IMR-90 (cell line): ENCODE data around the gene DNAAF3. TPM values are rescaled to one million over a fixed set of nuclear protein-coding genes. Genes with fewer than 3 reads are reported as not detected.

Experiments used
- ATAC-seq: fragments of 200-7000 bp; cut with Tn5 transposase; 2 replicates; pipeline ENCODE4 v1.9.1; 2020; ENCODE audit warnings: low read depth, mild to moderate bottlenecking, moderate library complexity
- BruUV-seq: library from RNA; stranded (reverse); fragments of 400-500 nt; replicated peaks from 2 replicates; lab custom pipeline; 2021; lab: Mats Ljungman, UMichigan
- CTCF ChIA-PET: fragments of 300-600 bp; formaldehyde crosslinking; extraction: SDS; loops from one replicate; lab custom pipeline; 2021; ENCODE audit warnings: antibody characterized with exemption; lab: Yijun Ruan, JAX
- POLR2A ChIA-PET: fragments of 300-600 bp; sonication (Branson Sonifier 250); formaldehyde crosslinking; loops from one replicate; lab custom pipeline; 2022; ENCODE audit warnings: antibody characterized with exemption; ENCODE audit not compliant: unreplicated experiment; lab: Charles Lee
- DNase-seq: peaks from one replicate; pipeline ENCODE4 v3.0.0; 2013
- H2AFZ ChIP-seq: replicated peaks from 2 replicates; pipeline ENCODE3; 2013; ENCODE audit warnings: low read length, mild to moderate bottlenecking; ENCODE audit not compliant: poor library complexity
- H2AK5ac ChIP-seq: 2 replicates; pipeline ENCODE4 v1.6.1; 2013; ENCODE audit warnings: low read depth, low read length, inconsistent platforms
- H2AK9ac ChIP-seq: replicated peaks from 2 replicates; pipeline ENCODE3; 2013; ENCODE audit warnings: mild to moderate bottlenecking, low read depth, low read length, moderate library complexity; ENCODE audit not compliant: poor library complexity
- H2BK120ac ChIP-seq: 2 replicates; pipeline ENCODE4 v1.6.1; 2013; ENCODE audit warnings: low read depth, low read length, inconsistent platforms
- H2BK15ac ChIP-seq: 3 replicates; pipeline ENCODE4 v1.6.1; 2013; ENCODE audit warnings: low read depth, low read length, inconsistent platforms
- H2BK20ac ChIP-seq: 2 replicates; pipeline ENCODE4 v1.6.1; 2013; ENCODE audit warnings: low read depth, mild to moderate bottlenecking, inconsistent platforms, low read length, moderate library complexity
- H2BK5ac ChIP-seq: 2 replicates; pipeline ENCODE4 v1.6.1; 2013; ENCODE audit warnings: mild to moderate bottlenecking, low read depth, low read length, inconsistent platforms; ENCODE audit not compliant: poor library complexity, severe bottlenecking
- H3K14ac ChIP-seq: replicated peaks from 2 replicates; pipeline ENCODE4 v1.6.1; 2013; ENCODE audit warnings: low read depth, low read length, inconsistent platforms
- H3K18ac ChIP-seq: 2 replicates; pipeline ENCODE4 v1.6.1; 2013; ENCODE audit warnings: low read depth, low read length, control low read depth
- H3K23ac ChIP-seq: 2 replicates; pipeline ENCODE4 v1.6.1; 2013; ENCODE audit warnings: low read depth, low read length, inconsistent platforms
- H3K27ac ChIP-seq: 2 replicates; pipeline ENCODE4 v1.5.1; 2013; ENCODE audit warnings: mild to moderate bottlenecking, control low read depth, low read length; ENCODE audit not compliant: insufficient read depth
- H3K27me3 ChIP-seq: 2 replicates; pipeline ENCODE4 v1.6.1; 2013; ENCODE audit warnings: low read length; ENCODE audit not compliant: control insufficient read depth, insufficient read depth
- H3K36me3 ChIP-seq: 2 replicates; pipeline ENCODE4 v1.6.1; 2013; ENCODE audit warnings: low read length, mixed read lengths; ENCODE audit not compliant: control insufficient read depth, insufficient read depth
- H3K4ac ChIP-seq: 2 replicates; pipeline ENCODE4 v1.6.1; 2013; ENCODE audit warnings: low read depth, low read length, inconsistent platforms
- H3K4me1 ChIP-seq: 2 replicates; pipeline ENCODE4 v1.6.1; 2013; ENCODE audit warnings: low read length, mixed read lengths; ENCODE audit not compliant: control insufficient read depth, insufficient read depth
- H3K4me2 ChIP-seq: 2 replicates; pipeline ENCODE4 v1.6.1; 2013; ENCODE audit warnings: low read depth, mild to moderate bottlenecking, control low read depth, low read length, moderate library complexity
- H3K4me3 ChIP-seq: 2 replicates; pipeline ENCODE4 v1.5.1; 2013; ENCODE audit warnings: low read depth, mild to moderate bottlenecking, control low read depth, low read length, moderate library complexity; ENCODE audit not compliant: insufficient read depth
- H3K56ac ChIP-seq: 2 replicates; pipeline ENCODE4 v1.6.1; 2013; ENCODE audit warnings: low read length, inconsistent platforms; ENCODE audit not compliant: insufficient read depth; ENCODE audit errors: extremely low read depth
- H3K79me1 ChIP-seq, 2 experiments: 2 replicates each; pipeline ENCODE4 v1.6.1; 2013; ENCODE audit warnings: low read length in 2 of 2, inconsistent platforms in 1 of 2, low read depth in 1 of 2
- H3K9ac ChIP-seq: 2 replicates; pipeline ENCODE4 v1.6.1; 2013; ENCODE audit warnings: low read depth, low read length, control low read depth
- H3K9me1 ChIP-seq: 2 replicates; pipeline ENCODE4 v1.6.1; 2013; ENCODE audit warnings: low read length, inconsistent platforms; ENCODE audit not compliant: insufficient read depth
- H3K9me3 ChIP-seq: 2 replicates; pipeline ENCODE4 v1.6.1; 2013; ENCODE audit warnings: low read length; ENCODE audit not compliant: control insufficient read depth, insufficient read depth
- H4K20me1 ChIP-seq: 2 replicates; pipeline ENCODE4 v1.6.1; 2013; ENCODE audit warnings: low read length, inconsistent platforms; ENCODE audit not compliant: insufficient read depth
- H4K5ac ChIP-seq: 2 replicates; pipeline ENCODE4 v1.6.1; 2013; ENCODE audit warnings: mild to moderate bottlenecking, low read depth, low read length, control low read depth
- H4K8ac ChIP-seq, 2 experiments: 2 replicates each; pipeline ENCODE4 v1.6.1; 2013; ENCODE audit warnings: low read depth in 2 of 2, low read length in 2 of 2, control low read depth in 1 of 2, inconsistent platforms in 1 of 2
- H4K91ac ChIP-seq: 2 replicates; pipeline ENCODE4 v1.6.1; 2013; ENCODE audit warnings: low read depth, low read length, inconsistent platforms; ENCODE audit not compliant: insufficient read depth
- CEBPB ChIP-seq: IDR thresholded peaks from 2 replicates; pipeline ENCODE4 v1.6.1; 2012; ENCODE audit warnings: low read depth, low read length, improper control_type of control experiment
- FOS ChIP-seq: fragments of 150-350 bp; IDR thresholded peaks from 2 replicates; pipeline ENCODE4 v1.6.1; 2016; ENCODE audit warnings: low read depth, low read length
- NFE2L2 ChIP-seq: fragments of 150-350 bp; IDR thresholded peaks from 2 replicates; pipeline ENCODE4 v1.6.1; 2016; ENCODE audit warnings: low read depth, mild to moderate bottlenecking, low read length
- WGBS, 2 experiments: methylation state at CpG; one replicate each; pipeline versions ENCODE4 v1.1.5 to v1.1.7; 2013; ENCODE audit warnings: missing lambda C conversion rate in 2 of 2; ENCODE audit not compliant: insufficient read length in 1 of 2; ENCODE audit errors: extremely low coverage in 2 of 2; 5-methylcytosine and 5-hydroxymethylcytosine counted together
- dilution Hi-C: fragments of 300-500 bp; cut with HindIII; formaldehyde crosslinking; loops from one replicate; pipeline ENCODE4 v1.14.3; 2018; ENCODE audit warnings: low sequenced_read_pairs; ENCODE audit not compliant: unreplicated experiment
- in situ Hi-C: fragments of 300-500 bp; cut with MboI; formaldehyde crosslinking; loops from 3 replicates; pipeline ENCODE4 v1.14.3; 2019; ENCODE audit warnings: low sequenced_read_pairs, inconsistent platforms, mixed read lengths
- intact Hi-C: fragments of 100-400 bp; cut with micrococcal nuclease; formaldehyde crosslinking; loops from 2 replicates; pipeline ENCODE4 v1.10.0; 2022
- polyA plus RNA-seq, 3 experiments: library from polyadenylated mRNA; depleted of rRNA; stranded (reverse); fragments of >200 nt; gene quantifications; 2 replicates each; pipeline ENCODE4 v1.2.3, GENCODE V29; 2012; ENCODE audit warnings: low replicate concordance in 1 of 3
- total RNA-seq: library from RNA; depleted of rRNA; stranded (reverse); fragments of >200 nt; gene quantifications from 2 replicates; pipeline ENCODE4 v1.2.3, GENCODE V29; 2012

DNAAF3 gene
- total and polyA plus RNA-seq, 2 of the 4 experiments (the other 2 are of a cell fraction): 0.34 TPM; not detected in 1

DNA sequence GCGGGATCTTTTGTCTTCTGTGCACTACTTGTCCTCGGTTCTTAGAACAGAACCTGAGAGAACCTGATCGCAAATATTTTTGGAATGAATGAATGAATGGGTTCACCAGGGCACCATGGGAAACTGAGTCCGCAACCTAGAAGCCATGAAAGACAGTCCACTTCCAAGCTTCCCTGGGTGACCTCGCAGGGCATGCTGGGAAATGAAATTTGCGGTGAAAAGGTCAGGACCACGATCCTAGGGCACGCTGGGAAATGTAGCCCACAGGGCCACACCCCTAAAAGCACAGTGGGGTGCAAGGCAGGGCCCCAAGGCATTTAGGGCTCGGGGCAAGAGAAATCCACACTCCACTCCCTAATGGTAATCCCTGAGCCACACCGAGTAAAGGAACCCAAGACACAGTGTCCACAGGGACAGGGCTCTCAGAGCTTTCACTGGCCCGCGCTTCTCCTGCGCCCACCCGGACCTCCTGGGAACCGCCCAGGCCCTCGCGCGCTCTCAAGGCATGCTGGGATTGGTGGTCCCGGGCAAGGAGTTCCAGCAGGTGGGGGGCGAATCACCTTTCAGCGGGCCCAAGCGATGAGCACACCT, 47.9 kb downstream of the DNAAF3 start:
- Histone ChIP-seq H3K18ac (no peak overlapping the region), H3K36me3 (no peaks in the 10 kb centered on the region), H2BK15ac (no peak overlapping the region), H2AK9ac (peak overlapping the region; percentile 38), H3K9me1 (0 out of 2 replicates have a peak, but pooled peaks cover 4% of the 10 kb centered on the region), H3K4me2 (peak overlapping the region; percentile 86), H3K9me3 (no peaks in the 10 kb centered on the region), H2BK20ac (no peak overlapping the region), H3K27ac (no peak overlapping the region), H4K8ac (peak overlapping the region; percentile 98), H4K5ac (peak overlapping the region; percentile 20), H3K9ac (no peak overlapping the region), H4K91ac (peak overlapping the region; percentile 24; the same call in 1 of the 2 replicates), H3K56ac (no peak overlapping the region), H3K4ac (peak overlapping the region; percentile 87; the same call in 1 of the 2 replicates), H3K4me1 (peaks cover 11% of the 10 kb centered on the region), H2AK5ac (peak overlapping the region; percentile 54; the same call in 1 of the 2 replicates), H3K27me3 (0 out of 2 replicates have a peak, but pooled peaks cover 3% of the 10 kb centered on the region), H3K23ac (peak overlapping the region; percentile 10; the same call in 1 of the 2 replicates), H3K14ac (peak overlapping the region; percentile 23; the same call in 1 of the 2 replicates), H3K4me3 (peak overlapping the region; percentile 69; the same call in 1 of the 2 replicates), H2BK5ac (no peak overlapping the region), H2BK120ac (no peak overlapping the region), H2AFZ (peak overlapping the region; percentile 95), H4K20me1 (peaks cover 34% of the 10 kb centered on the region), H3K79me1 (peaks cover 11 to 28% of the 10 kb centered on the region in 2 experiments; a peak in 3 of 4 replicates)
- POLR2A ChIA-PET: no interaction called here
- no peak for TF ChIP-seq FOS
- no peak for TF ChIP-seq NFE2L2
- TF ChIP-seq CEBPB: no peak
- ATAC-seq: no peak
- intact Hi-C loops (no loop called here), dilution Hi-C loops (no loop called here), in situ Hi-C loops (loop anchor here (25.0 kb wide), 1 partner anchor 519 kb away; the partner anchor contains the start of genes CCDC106, ZNF580 and ZNF581)
- WGBS, 2 experiments: 37% methylated on average over 11 of the region's 22 CpGs; no CpG with 5 or more reads in 1 of the 2 experiments
- no peak for DNase-seq
- no TSS peak for BruUV-seq
- CTCF ChIA-PET: no interaction called here
